Keratinocyte (primary cell): Measurements from ENCODE around the gene DFFB. TPM values are rescaled to one million over a fixed set of nuclear protein-coding genes. Genes with fewer than 3 reads are reported as not detected.

ENCODE experiments used
- DNase-seq: peaks from one replicate; pipeline ENCODE4 v3.0.0-alpha.2; 2011; ENCODE audit warnings: low read depth, missing footprints, low spot score
- FAIRE-seq: peaks from 2 replicates; lab custom pipeline; 2011; peaks lifted over from hg19 to GRCh38; lab: Jason Lieb, UNC
- H2AFZ ChIP-seq: 2 replicates; pipeline ENCODE4 v1.6.0; 2012; ENCODE audit warnings: low read length, control low read depth, inconsistent platforms; ENCODE audit not compliant: control insufficient read depth
- H3K27ac ChIP-seq: 2 replicates; pipeline ENCODE4 v1.5.1; 2011; ENCODE audit warnings: low read length; ENCODE audit not compliant: control insufficient read depth, insufficient read depth
- H3K27me3 ChIP-seq: 3 replicates; pipeline ENCODE4 v1.6.0; 2011; ENCODE audit warnings: low read length; ENCODE audit not compliant: control insufficient read depth, insufficient read depth; ENCODE audit errors: extremely low read depth
- H3K36me3 ChIP-seq, 2 experiments: 2 replicates in 1 of 2; 3 replicates in 1 of 2; pipeline ENCODE4 v1.5.1; 2011; ENCODE audit warnings: low read length in 2 of 2, mild to moderate bottlenecking in 1 of 2; ENCODE audit not compliant: control insufficient read depth in 2 of 2, insufficient read depth in 2 of 2; ENCODE audit errors: extremely low read depth in 1 of 2
- H3K4me1 ChIP-seq: 3 replicates; pipeline ENCODE4 v1.5.1; 2011; ENCODE audit warnings: low read length; ENCODE audit not compliant: control insufficient read depth, insufficient read depth; ENCODE audit errors: extremely low read depth
- H3K4me2 ChIP-seq: 3 replicates; pipeline ENCODE4 v1.6.0; 2011; ENCODE audit warnings: low read depth, low read length; ENCODE audit not compliant: control insufficient read depth, insufficient read depth; ENCODE audit errors: extremely low read depth
- H3K4me3 ChIP-seq, 3 experiments: fragments of 200-600 bp in 1 of 3; sonication (generic) in 1 of 3; 2 replicates in 2 of 3; 3 replicates in 1 of 3; pipeline ENCODE4 v1.5.1; 2011 to 2016; ENCODE audit warnings: low read length in 3 of 3, mild to moderate bottlenecking in 3 of 3, control low read depth in 2 of 3, inconsistent platforms in 1 of 3, low read depth in 1 of 3, mixed read lengths in 1 of 3, mixed run types in 1 of 3, moderate library complexity in 1 of 3; ENCODE audit not compliant: control insufficient read depth in 2 of 3, insufficient read depth in 2 of 3; ENCODE audit errors: extremely low read depth in 1 of 3
- H3K79me2 ChIP-seq: 2 replicates; pipeline ENCODE4 v1.6.0; 2012; ENCODE audit warnings: low read length; ENCODE audit not compliant: control insufficient read depth, insufficient read depth
- H3K9ac ChIP-seq: 3 replicates; pipeline ENCODE4 v1.6.0; 2011; ENCODE audit warnings: low read length; ENCODE audit not compliant: control insufficient read depth, insufficient read depth; ENCODE audit errors: extremely low read depth
- H3K9me1 ChIP-seq: 3 replicates; pipeline ENCODE4 v1.6.0; 2011; ENCODE audit warnings: low read length; ENCODE audit not compliant: control insufficient read depth, insufficient read depth; ENCODE audit errors: extremely low read depth
- H3K9me3 ChIP-seq: 2 replicates; pipeline ENCODE4 v1.5.1; 2012; ENCODE audit warnings: low read depth, low read length; ENCODE audit not compliant: control insufficient read depth
- H4K20me1 ChIP-seq: 3 replicates; pipeline ENCODE4 v1.6.0; 2011; ENCODE audit warnings: low read length; ENCODE audit not compliant: control insufficient read depth, insufficient read depth; ENCODE audit errors: extremely low read depth
- CTCF ChIP-seq, 3 experiments: IDR thresholded peaks in 1 of 3; conservative IDR thresholded peaks in 1 of 3; optimal IDR thresholded peaks in 1 of 3; 2 replicates in 2 of 3; 3 replicates in 1 of 3; pipeline versions ENCODE3 to v1.5.1; 2011; ENCODE audit warnings: low read length in 3 of 3, mild to moderate bottlenecking in 3 of 3, moderate library complexity in 2 of 3, control low read depth in 1 of 3, inconsistent platforms in 1 of 3; ENCODE audit not compliant: insufficient read depth in 2 of 3; ENCODE audit errors: extremely low read depth in 1 of 3
- EZH2 ChIP-seq: IDR thresholded peaks from one replicate; pipeline ENCODE4 v1.6.1; 2012; ENCODE audit warnings: inconsistent platforms, mild to moderate bottlenecking, low read length, moderate library complexity
- dilution Hi-C: fragments of 300-500 bp; cut with MboI; formaldehyde crosslinking; loops from one replicate; pipeline ENCODE4 v1.7.0; 2020; ENCODE audit warnings: low sequenced_read_pairs; ENCODE audit not compliant: extremely low pct_ligation_motif_present
- polyA plus RNA-seq, 5 experiments: library from polyadenylated mRNA; depleted of rRNA in 3 of 5; stranded (reverse) in 3 of 5; stranded (forward) in 1 of 5; unstranded in 1 of 5; fragments of >200 nt; gene quantifications; 1 replicate in 1 of 5; 2 replicates in 3 of 5; 3 replicates in 1 of 5; pipeline versions ENCODE4 v1.2.1 to v1.2.3, GENCODE V29; 2011 to 2012; ENCODE audit warnings: missing spikeins in 2 of 5, low read depth in 1 of 5, low replicate concordance in 1 of 5

DFFB gene
- polyA plus RNA-seq, 1 donor (not counting 4 experiments of a cell fraction or from before 2014, with no cell fraction given): 5.2 TPM

- no peaks in the 10 kb centered on the region for H3K4me1 ChIP-seq
- H3K79me2 ChIP-seq: no peaks in the 10 kb centered on the region
- H3K27ac ChIP-seq: no peak overlapping the region
- H3K4me3 ChIP-seq: no peak overlapping the region
- FAIRE-seq: no peak
- peaks cover 1% of the 10 kb centered on the region for H3K9me3 ChIP-seq
- no peak overlapping the region for H3K9ac ChIP-seq
- H3K27me3 ChIP-seq: no peaks in the 10 kb centered on the region
- peaks cover 14 to 18% of the 10 kb centered on the region in 2 experiments for H3K36me3 ChIP-seq
- H2AFZ ChIP-seq: no peak overlapping the region
- H3K9me1 ChIP-seq: no peaks in the 10 kb centered on the region
- peak; percentile 61 for DNase-seq
- dilution Hi-C loops: no loop called here
- H4K20me1 ChIP-seq: no peaks in the 10 kb centered on the region
- TF ChIP-seq EZH2 (no peak), CTCF (optimal IDR thresholded peaks at IDR 0.05 in 1 of 3, IDR thresholded peaks at IDR 0.05 in 1 of 3, conservative IDR thresholded peaks at IDR 0.05 in 1 of 3; ENCODE audit: extremely low read depth in 1 of 3, insufficient read depth in 2 of 3, low read length in 3 of 3) (peak in 1 of 3 experiments; percentile 42)
- H3K4me2 ChIP-seq: no peak overlapping the region
Measured at GRCh38 chr1:3869751-3870301, 12.6 kb downstream of the DFFB start.

GRCh38 chr1:3871451-3871805 lies 14.2 kb downstream of the DFFB start:
- Histone ChIP-seq H3K27me3 (no peaks in the 10 kb centered on the region), H2AFZ (no peak overlapping the region), H3K36me3 (peaks cover 14 to 22% of the 10 kb centered on the region in 2 experiments), H3K4me1 (no peaks in the 10 kb centered on the region), H3K9ac (no peak overlapping the region), H3K4me2 (no peak overlapping the region), H3K79me2 (no peaks in the 10 kb centered on the region), H3K9me1 (no peaks in the 10 kb centered on the region), H4K20me1 (no peaks in the 10 kb centered on the region), H3K9me3 (peaks cover 1% of the 10 kb centered on the region), H3K4me3 (no peak overlapping the region), H3K27ac (no peak overlapping the region)
- FAIRE-seq (no peak), DNase-seq (no peak)
- dilution Hi-C loops: no loop called here
- no peak for TF ChIP-seq EZH2
- TF ChIP-seq CTCF (optimal IDR thresholded peaks at IDR 0.05 in 1 of 3, IDR thresholded peaks at IDR 0.05 in 1 of 3, conservative IDR thresholded peaks at IDR 0.05 in 1 of 3; ENCODE audit: extremely low read depth in 1 of 3, insufficient read depth in 2 of 3, low read length in 3 of 3): no peak
